Stimulated activated CD8-positive, alpha-beta memory T cell treated with anti-CD3 and anti-CD28 coated beads, Interleukin-2, amount 100 ng/mL, for 48 hours (primary cell): ENCODE data around the gene USP33.
"Not testable (repeated sequence)": the region's sequence is repeated elsewhere in the genome, so short reads cannot be mapped to it uniquely, and the experiment has no call there.

ENCODE experiments used
- DNase-seq, 2 donors: peaks; one replicate each; pipeline ENCODE4 v3.0.0-alpha.2; 2020; ENCODE audit warnings: low read depth in 2 of 2

The USP33 gene

DNA sequence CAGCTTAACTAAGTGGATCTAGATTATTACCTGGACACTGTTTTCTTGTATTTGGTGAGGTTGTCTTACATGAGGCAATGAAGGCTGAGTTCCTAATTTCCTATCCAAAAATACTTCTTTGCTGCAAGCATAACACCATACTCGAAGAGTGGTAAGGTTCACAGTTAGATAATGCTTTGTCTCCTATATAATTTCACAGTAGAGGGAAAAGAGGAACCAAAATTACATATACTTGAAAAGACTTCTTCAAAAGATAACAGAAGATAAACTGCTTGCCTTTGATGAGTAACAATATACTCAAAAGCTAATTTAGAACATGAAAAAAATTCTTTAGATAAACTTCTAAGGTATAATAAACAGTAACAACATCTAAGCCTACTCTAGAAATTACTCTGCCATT is 20.4 kb downstream of the USP33 start:
- no peak for DNase-seq

DNA sequence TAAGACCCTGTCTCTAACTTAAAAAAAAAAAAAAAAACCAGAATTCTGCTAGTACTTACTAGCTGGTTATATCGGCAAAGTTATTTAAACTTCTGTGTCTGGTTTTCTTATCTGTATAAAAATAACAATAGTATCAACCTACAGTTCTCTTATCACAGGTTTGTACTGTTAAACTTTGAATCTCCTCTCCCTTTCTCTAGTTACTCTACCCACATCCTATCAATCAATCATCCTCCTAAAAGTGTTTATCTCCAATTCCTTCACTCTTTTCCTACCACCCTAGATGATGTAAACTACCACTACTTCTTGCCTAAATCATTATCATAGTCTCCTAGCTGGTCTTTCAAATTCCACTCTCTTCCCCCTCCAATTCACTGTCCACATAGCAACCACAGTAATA is 27.6 kb downstream of the USP33 start:
- DNase-seq, result no peak

DNA sequence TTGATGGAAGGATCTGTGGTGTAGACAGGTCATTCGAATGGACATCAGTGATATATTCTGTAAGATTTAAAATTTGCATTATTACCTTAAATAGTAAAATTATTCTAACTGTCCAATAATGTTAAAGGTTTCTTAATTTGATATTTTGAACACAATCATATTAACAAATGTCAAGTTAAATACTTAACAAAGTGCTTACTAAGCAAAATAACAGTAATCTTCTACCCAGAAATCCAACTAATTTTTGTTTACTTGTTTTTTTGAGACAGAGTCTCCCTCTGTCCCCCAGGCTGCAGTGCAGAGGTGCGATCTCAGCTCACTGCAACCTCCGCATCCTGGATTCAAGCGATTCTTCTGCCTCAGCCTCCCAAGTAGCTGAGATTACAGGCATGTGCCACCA is 33.9 kb downstream of the USP33 start:
- DNase-seq, result no peak

DNA sequence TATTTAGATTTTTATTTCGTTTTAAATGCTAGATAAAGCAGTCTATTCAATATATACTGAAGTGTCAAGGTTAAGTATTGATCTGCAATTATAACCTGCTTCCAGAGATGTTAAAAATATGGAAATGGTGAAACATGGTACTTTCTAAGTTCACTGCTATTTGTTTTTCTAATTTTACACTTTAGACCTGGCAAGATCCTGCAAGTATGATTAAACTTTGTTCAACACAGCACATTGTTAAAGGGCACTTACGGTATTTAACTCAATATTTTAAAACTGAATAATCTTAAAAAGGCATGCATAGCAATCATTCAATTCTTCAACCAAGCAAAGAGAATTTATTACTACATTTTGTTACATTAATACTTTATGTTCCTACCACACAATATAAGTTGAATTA is 41.5 kb downstream of the USP33 start:
- no peak for DNase-seq

DNA sequence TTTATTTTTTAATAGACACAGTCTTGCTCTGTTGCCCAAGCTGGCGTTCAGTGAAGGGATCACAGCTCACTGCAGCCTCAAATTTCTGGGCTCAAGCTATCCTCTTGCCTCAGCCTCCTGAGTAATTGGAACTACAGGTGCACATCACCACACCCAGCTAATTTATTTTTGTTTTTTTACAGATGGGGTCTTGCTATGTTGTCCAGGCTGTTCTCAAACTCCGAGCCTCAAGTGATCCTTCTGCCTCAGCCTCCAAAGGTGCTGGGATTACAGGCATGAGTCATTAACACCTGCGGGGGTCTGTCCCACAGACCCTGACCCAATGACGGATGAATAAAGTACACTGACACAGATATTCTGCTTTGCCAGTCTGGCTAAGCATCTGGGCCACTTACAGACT is 43.6 kb downstream of the USP33 start:
- no peak for DNase-seq

DNA sequence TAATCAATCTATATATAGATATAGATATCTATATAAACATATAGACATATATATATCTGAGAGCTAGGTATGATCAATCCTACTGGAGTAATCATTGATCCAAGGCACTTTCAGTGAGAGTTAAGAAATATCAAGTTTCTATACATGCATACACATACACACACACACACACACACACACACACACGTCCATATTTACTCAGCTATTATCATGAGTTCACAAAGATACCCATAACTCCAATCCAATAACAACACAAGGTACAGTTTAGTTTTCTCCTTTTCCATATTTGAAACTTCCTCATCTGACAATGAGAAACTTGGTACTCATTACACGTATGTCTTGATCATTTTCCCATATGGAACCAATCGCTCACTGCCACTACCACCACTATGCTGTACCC is 49.9 kb downstream of the USP33 start:
- DNase-seq, result no peak

DNA sequence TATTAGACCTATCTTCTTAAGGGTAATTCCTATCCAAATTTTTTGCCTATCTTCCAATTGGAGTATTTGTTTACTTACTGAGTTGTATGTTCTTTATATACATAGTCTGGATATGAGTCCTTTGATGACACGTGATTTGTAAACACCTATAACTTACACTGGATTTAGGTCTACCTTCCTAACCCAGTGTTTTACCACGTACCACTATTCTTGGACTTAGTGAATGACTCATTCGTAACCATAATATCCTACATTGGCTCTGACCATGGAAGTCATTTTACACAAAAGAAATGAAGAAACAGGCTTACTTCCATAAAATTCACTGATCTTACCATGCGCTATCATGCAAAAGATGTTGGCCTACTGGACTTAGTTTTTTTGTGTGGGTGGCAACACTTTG is 53.3 kb downstream of the USP33 start:
- no peak for DNase-seq

DNA sequence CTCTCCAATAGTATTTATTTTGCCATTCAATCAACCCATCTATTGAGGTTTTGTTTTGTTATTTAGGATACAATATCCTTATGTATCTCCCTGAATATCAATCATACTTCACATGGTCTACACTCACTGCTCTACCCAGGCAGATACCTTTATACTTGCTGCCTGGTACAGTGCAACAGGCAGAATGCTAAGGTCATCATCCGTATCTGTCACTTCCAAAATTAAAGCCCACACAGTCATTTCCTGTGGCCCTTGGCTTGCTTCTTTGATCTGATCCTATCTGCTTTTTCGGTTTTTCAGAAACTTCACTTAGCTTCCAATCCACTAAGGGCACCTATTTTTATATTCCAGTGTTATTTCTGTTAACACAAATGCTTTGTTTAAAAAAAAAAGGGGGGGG is 54.9 kb downstream of the USP33 start:
- no peak for DNase-seq

DNA sequence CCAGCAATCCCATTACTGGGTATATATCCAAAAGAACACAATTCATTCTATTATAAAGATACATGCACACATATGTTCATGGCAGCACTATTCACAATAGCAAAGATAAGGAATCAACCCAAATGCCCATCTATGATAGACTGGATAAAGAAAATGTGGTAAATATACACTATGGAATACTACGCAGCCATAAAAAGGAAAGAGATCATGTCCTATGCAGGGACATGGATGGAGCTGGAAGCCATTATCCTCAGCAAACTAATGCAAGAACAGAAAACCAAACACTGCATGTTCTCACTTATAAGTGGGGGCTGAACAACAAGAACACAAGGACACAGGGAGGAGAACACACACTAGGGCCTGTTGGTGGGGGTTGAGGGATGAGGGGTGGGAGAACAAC is 60.0 kb downstream of the USP33 start:
- DNase-seq, result not testable (repeated sequence)

DNA sequence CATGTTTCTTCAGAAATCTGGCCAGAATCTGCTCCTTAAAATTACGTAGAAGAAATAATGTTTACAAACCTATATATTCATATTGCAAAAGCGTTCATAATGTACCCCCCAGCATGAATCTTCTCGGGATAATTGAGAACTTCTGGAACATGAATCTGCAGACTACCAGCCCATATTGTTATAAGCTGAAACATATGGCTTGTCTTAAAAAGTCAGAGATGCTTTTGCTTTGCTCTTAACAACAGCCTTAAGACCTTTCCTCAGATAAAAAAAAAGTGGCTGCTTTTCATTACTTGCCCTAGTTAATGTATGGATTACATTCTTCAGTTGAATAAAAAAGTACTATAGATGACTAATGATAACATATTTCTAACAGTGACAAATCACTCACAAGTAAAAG is 62.2 kb downstream of the USP33 start:
- DNase-seq, result no peak

DNA sequence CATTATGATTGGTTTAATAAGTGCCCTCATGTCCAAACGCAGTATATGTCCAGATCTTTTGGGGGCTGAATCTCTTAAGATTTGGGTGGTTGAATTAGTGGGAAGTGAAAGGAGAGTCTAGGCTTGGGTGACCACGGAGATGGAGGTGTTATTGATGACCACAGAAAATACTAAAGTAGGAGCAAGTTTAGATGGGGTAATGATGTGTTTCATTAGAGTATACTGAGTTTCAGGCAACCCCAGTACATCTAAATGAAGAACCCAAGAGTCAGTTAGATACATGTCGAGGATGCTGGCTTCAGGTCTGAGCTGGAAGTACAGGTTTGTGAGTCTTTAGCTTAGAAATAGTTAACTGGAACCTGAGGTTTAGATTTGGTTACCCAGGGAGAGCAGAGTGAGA is 70.7 kb downstream of the USP33 start:
- no peak for DNase-seq

DNA sequence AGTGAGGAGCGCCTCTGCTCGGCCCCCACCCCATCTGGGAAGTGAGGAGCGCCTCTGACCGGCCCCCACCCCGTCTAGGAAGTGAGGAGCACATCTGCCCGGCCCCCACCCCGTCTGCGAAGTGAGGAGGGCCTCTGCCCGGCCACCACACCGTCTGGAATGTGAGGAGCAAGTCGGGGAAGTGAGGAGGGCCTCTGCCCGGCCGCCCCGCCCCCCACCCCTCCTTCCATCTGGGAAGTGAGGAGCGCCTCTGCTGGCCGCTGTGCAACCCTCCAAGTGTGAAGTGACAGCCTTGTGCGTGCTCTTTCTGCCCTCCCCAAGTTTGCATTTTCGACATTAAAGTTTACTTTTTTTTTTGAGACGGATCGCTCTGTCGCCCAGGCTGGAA is 72.1 kb downstream of the USP33 start:
- no peak for DNase-seq

DNA sequence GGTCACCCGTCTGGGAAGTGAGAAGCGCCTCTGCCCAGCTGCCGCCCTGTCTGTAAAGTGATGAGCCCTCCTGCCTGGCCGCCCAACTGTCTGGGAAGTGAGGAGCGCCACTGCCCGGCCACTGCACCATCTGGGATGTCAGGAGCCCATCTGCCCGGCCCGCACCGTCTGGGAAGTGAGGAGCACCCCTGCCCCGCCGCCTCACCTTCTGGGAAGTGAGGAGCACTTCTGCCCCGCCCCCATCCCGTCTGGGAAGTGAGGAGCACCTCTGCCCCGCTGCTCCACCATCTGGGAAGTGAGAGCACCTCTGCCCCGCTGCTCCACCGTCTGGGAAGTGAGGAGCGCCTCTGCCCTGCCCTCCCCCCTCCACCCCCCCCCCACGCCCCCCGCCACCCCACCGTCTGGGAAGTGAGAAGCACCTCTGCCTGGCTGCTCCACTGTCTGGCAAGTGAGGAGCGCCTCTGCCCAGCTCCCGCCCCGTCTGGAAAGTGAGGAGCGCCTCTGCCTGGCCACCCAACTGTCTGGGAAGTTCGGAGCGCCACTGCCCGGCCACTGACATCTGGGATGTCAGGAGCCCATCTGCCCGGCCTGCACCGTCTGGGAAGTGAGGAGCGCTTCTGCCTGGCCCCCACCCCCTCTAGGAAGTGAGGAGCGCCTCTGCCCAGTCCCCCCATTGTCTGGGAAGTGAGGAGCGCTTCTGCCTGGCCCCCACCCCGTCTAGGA is 72.7 kb downstream of the USP33 start:
- no peak for DNase-seq

DNA sequence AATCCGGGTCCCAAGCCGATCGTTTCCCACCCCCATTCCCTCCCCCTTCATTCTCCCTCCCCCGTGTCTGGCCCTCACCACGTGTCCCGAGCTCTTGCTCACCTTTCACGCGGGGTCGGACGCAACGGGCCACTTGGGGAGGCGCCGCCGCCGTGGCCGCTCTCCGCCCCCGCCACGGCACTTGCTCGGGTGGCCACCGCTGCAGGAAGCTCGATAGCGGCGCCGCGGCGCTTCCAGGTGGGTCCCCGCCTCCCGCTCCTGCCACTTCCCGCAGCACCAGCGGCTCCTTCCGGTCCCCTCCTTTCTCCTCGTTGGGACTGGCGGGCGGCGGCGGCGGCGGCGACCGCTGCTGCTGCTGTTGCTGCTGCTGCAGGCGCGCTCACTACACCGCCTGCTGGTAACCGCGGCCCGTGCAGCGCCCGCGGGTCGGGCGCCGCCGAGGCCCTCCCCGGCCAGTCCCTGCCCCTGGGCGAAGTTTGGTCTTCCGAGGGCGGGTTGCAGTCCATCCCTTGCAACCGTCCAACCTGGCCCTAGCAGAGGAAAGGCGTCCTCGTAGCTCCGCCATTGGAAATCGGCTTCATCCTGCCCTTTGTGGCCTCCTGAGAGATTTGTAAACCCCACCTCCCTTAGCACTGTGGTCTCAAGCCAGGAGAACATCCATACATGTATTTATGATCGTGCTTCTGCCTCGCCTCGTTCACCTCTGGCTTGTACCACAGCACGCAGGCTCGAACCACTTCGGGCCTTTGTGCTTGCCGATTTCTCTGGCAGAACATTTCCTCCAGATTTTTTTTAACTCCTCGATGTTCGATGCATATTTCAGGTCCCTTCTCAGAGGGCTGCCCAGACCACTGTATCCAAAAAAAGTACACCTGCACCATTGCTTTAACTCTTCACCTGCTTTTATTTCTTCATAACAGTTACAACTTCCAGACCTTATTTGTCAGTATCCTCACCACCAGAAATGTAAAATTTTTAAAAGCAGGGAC is 76.2 kb downstream of the USP33 start:
- DNase-seq, result peak; percentile 88 to 89

DNA sequence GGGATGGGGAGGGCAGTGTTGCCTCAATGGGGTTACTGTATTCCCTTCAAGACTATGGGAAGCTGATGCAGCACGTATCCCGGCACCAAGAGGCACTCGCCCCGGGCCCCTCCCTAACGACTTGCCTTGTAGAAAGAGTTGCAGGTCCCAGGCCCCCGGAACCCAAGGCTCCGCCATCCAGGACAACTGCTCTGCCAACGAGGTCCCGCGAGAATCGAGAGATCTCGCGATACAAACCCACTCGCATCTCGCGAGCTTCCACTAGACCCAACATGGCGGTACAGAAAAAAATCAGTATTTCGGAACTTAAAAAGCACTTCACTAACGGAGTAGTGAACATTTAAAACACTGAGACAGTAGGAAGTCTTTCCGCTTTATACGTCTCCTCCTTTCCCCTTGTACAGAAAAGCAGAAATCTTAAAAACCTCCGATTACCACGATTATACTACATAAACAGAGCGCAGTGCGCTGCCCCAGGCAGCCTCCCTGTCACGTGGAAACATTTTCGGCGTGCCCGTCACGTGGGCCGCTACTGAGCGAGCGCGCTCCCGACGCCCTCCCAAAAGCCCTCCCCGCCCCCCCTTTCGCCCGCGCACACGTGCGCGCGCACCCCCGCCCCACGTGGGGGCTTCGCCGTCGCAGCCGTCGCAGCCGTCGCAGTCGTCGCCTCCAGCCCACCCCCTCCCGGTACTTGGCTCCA is 77.0 kb downstream of the USP33 start, which contains the start of gene ZZZ3:
ZZZ3 (minus strand) TSS at position 199 of the 700 bp plus-strand sequence. CDS start 49,304 bp downstream, outside the sequence.
- DNase-seq, result peak; percentile 80 to 85

DNA sequence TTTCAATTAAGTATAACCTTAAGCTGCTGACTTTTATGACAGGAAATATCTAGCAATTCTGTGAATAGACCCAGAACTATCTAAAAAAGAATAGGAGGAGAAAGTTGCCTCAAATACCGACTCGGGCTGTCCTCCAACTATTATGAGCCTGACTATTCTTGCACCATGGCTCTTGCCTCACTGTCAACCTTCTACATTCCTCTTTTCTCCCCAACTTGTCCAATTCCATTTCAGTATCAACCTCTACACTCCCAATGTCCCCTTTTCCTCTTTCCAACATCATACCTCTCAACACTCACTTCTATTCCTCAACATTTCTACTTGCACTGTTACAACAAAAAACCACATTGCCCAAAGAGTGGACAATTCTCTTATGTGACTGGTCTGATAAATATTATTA is 79.5 kb downstream of the USP33 start:
- no peak for DNase-seq

DNA sequence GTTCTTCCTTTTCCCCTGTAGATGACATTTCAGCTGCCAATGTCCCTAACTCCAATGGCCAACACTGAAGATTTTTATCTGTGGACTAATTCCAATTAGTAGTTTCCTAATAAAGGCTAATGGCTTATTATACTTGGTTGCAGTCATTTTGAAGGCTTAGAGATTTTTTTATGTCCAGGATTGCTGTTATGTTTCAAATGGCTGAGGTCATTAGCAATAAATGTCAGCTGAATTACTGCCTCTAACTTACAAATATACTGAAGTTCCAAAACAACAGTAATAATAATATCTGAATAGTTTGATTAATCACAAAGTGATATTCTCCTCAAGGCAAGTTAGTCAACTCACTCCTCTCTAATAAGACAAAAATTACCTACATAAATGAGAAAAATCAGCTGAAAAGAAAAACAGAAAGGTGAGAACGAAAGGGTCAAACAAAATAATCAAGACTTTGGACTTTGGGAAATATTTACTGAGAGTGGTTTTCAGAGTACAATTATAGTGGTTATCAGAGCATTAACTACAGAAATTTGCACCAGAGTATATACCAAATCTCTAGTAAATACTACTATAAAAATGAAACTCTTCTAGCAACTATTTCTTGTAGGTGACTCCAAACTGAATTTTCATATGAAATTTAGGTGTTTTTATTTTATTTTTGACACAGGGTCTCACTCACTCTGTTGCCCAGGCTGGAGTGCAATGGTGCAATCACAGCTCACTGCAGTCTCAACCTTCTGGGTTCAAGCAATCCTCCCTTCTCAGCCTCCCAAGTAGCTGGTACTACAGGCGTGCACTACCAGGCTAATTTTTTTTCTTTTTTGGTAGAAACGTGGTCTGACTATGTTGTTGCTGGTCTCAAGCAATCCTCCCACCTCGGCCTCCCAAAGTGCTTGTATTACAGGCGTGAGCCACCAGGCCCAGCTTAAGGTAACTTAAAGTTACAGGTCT is 80.7 kb downstream of the USP33 start:
- DNase-seq, result no peak

DNA sequence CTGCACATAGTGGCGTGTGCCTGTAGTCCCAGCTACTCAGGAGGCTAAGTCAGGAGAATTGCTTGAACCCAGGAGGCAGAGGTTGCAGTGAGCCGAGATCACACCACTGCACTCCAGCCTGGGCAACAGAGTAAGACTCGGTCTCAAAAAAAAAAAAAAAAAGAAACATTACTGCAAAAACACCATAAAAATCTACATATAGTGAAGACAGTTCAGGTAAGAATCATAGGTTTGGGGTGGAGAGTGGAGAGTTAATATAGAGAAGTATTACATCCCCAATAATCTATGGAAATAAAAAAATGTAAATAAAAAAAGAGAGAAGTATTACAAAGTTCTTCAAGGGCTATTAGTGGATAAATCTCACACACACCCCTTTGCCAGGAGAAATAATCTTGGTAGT is 84.8 kb downstream of the USP33 start:
- DNase-seq, result not testable (repeated sequence)

DNA sequence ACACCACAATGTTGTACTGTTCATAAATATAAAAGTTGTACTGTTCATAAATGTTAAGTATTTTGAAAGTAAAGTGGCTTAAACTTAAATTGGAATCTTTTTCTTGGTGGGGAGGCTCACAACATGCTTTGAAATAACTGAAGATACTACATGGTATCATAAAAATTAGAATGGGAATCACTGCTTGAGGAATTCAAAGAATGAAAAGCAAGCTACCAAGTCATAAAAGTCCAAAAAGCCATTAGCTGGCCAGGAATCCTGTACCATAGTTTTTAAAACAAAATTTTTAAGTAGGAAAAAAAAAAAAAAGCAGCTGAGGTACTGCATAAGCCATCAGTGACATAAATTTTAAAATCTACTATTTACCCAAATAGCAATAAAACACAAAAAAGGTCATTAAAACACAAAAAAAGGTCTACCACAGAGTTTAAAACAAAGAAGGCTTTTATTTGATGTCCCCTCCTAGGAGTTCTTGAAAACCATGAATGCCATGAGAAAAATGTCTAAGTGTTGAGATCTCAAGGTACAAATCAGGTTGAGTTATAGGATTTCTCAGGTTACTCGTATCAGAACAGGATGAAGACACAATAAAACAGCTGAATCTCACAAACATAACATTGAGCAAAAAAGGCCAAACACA is 85.8 kb downstream of the USP33 start:
- no peak for DNase-seq

DNA sequence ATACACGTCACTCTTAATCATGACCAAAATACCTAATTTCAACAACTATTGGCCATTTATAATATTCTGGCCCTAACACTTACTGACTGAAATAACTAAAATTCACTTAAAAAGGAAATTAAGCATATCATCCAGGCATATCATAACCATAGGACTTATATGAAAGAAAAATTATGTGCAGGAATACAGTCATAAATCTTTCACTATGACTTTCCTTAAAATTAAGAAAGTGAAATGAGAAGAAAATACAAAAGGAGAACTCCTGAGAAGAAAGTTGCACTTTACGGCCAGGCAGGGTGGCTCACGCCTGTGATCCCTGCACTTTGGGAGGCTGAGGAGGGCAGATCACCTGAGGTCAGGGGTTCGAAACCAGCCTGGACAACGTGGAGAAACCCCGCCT is 86.6 kb downstream of the USP33 start:
- DNase-seq, result no peak

DNA sequence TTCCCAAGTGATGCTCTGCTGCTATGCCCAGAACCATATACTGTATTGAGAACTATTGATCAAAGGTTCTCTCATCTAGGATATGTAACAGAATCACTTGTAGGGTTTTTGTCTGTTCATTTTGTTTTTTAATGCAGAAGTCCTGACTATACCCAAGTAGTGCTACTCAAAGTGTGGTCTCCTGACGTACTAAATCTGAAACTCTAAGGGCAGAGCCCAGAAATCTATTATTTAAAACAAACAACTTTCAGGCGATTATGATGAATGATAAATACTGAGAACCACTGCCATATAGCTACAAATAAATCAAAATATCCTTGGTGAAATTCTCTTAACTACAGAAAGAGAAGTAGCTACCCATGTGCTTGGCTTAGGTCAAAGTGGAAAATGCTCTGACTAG is 87.3 kb downstream of the USP33 start:
- no peak for DNase-seq
